Measurements from ENCODE around the gene TSPAN18. TPM values are rescaled to one million over a fixed set of nuclear protein-coding genes. Genes with fewer than 3 reads are reported as not detected.

TSPAN18 gene
- total RNA-seq, 1 donor from 2014 or later: 46.4 TPM

- no peak overlapping the region for H3K4me3 ChIP-seq
- H3K27ac ChIP-seq: no peak overlapping the region
- no peaks in the 10 kb centered on the region for H3K27me3 ChIP-seq
- no peak for DNase-seq
- H3K36me3 ChIP-seq: no peaks in the 10 kb centered on the region
- no peak for ATAC-seq
- intact Hi-C loops (cut with DNase I): no loop called here
- H3K9me3 ChIP-seq: no peaks in the 10 kb centered on the region
- no peaks in the 10 kb centered on the region for H3K4me1 ChIP-seq
- no peak for TF ChIP-seq CTCF (IDR thresholded peaks at IDR 0.05)
Measured at GRCh38 chr11:44887636-44888035, 160.9 kb downstream of the TSPAN18 start.

- intact Hi-C loops (cut with DNase I): no loop called here
Measured at GRCh38 chr11:44889266-44889665, 162.5 kb downstream of the TSPAN18 start.

GRCh38 chr11:44892843-44893242, 166.1 kb downstream of the TSPAN18 start:
- H3K27ac ChIP-seq: no peak overlapping the region
- no peak for TF ChIP-seq CTCF (IDR thresholded peaks at IDR 0.05)
- intact Hi-C loops (cut with DNase I): loop anchor here (5.0 kb wide), 1 partner anchor 166 kb away; the partner anchor contains the start of gene TSPAN18
- no peaks in the 10 kb centered on the region for H3K27me3 ChIP-seq
- H3K4me3 ChIP-seq: no peak overlapping the region
- no peaks in the 10 kb centered on the region for H3K9me3 ChIP-seq
- no peak for ATAC-seq
- no peaks in the 10 kb centered on the region for H3K4me1 ChIP-seq
- no peak for DNase-seq
- H3K36me3 ChIP-seq: no peaks in the 10 kb centered on the region

More at GRCh38 chr11:44889266-44889665, 162.5 kb downstream of the TSPAN18 start:
- DNase-seq (no peak), ATAC-seq (no peak)
- Histone ChIP-seq H3K27me3 (no peaks in the 10 kb centered on the region), H3K27ac (no peak overlapping the region), H3K4me3 (no peak overlapping the region), H3K36me3 (no peaks in the 10 kb centered on the region), H3K4me1 (no peaks in the 10 kb centered on the region), H3K9me3 (no peaks in the 10 kb centered on the region)
- no peak for TF ChIP-seq CTCF (IDR thresholded peaks at IDR 0.05)

GRCh38 chr11:44893308-44893822, 166.6 kb downstream of the TSPAN18 start:
- no peaks in the 10 kb centered on the region for H3K27me3 ChIP-seq
- DNase-seq (no peak), ATAC-seq (no peak)
- H3K27ac ChIP-seq: no peak overlapping the region
- no peaks in the 10 kb centered on the region for H3K36me3 ChIP-seq
- TF ChIP-seq CTCF (IDR thresholded peaks at IDR 0.05): no peak
- H3K4me1 ChIP-seq: no peaks in the 10 kb centered on the region
- intact Hi-C loops (cut with DNase I): loop anchor here (5.0 kb wide), 1 partner anchor 166 kb away; the partner anchor contains the start of gene TSPAN18
- no peak overlapping the region for H3K4me3 ChIP-seq
- no peaks in the 10 kb centered on the region for H3K9me3 ChIP-seq

- H3K4me1 ChIP-seq: no peaks in the 10 kb centered on the region
- H3K9me3 ChIP-seq: no peaks in the 10 kb centered on the region
- intact Hi-C loops (cut with DNase I): loop anchor here (5.0 kb wide), 1 partner anchor 167 kb away; the partner anchor contains the start of gene TSPAN18
- peak; percentile 82 for TF ChIP-seq CTCF (IDR thresholded peaks at IDR 0.05)
- H3K36me3 ChIP-seq: no peaks in the 10 kb centered on the region
- no peaks in the 10 kb centered on the region for H3K27me3 ChIP-seq
- no peak overlapping the region for H3K27ac ChIP-seq
- peak; percentile 75 for DNase-seq
- H3K4me3 ChIP-seq: no peak overlapping the region
- peak; percentile 79 for ATAC-seq
Measured at GRCh38 chr11:44893846-44894617, 167.3 kb downstream of the TSPAN18 start.
